KMS-11 (cell line): ENCODE measurements around the gene KPTN.

Experiments used
- H2AFZ ChIP-seq: fragments of 200-600 bp; sonication (generic); 2 replicates; pipeline ENCODE4 v1.6.1; 2016; ENCODE audit warnings: antibody characterized with exemption, mixed run types, low read depth
- H3K27ac ChIP-seq: fragments of 200-600 bp; sonication (generic); 2 replicates; pipeline ENCODE4 v1.6.1; 2016; ENCODE audit warnings: mild to moderate bottlenecking, mixed run types
- H3K27me3 ChIP-seq: fragments of 200-600 bp; sonication (generic); 2 replicates; pipeline ENCODE4 v1.6.1; 2017; ENCODE audit warnings: mild to moderate bottlenecking, low read depth, mixed run types, moderate library complexity; ENCODE audit not compliant: insufficient read depth
- H3K36me3 ChIP-seq: fragments of 200-600 bp; sonication (generic); 2 replicates; pipeline ENCODE4 v1.6.1; 2017; ENCODE audit warnings: mild to moderate bottlenecking, mixed run types; ENCODE audit not compliant: insufficient read depth
- H3K4me1 ChIP-seq: fragments of 200-600 bp; sonication (generic); 2 replicates; pipeline ENCODE4 v1.6.1; 2016; ENCODE audit warnings: mild to moderate bottlenecking, low read depth, mixed run types; ENCODE audit not compliant: poor library complexity, severe bottlenecking
- H3K4me2 ChIP-seq: fragments of 200-600 bp; sonication (generic); 2 replicates; pipeline ENCODE4 v1.7.0; 2016; ENCODE audit warnings: mild to moderate bottlenecking, mixed run types
- H3K4me3 ChIP-seq: fragments of 200-600 bp; sonication (generic); IDR thresholded peaks from 2 replicates; pipeline ENCODE4 v1.6.1; 2017; ENCODE audit warnings: low read depth, low read length, mixed read lengths; ENCODE audit not compliant: insufficient read depth
- H3K79me2 ChIP-seq: fragments of 200-600 bp; sonication (generic); 2 replicates; pipeline ENCODE4 v1.6.1; 2016; ENCODE audit warnings: low read depth, mixed run types; ENCODE audit not compliant: insufficient read depth
- H3K9ac ChIP-seq: fragments of 200-600 bp; sonication (generic); 2 replicates; pipeline ENCODE4 v1.6.1; 2016; ENCODE audit warnings: mild to moderate bottlenecking, mixed run types
- H4K20me1 ChIP-seq: fragments of 200-600 bp; sonication (generic); 2 replicates; pipeline ENCODE4 v1.6.1; 2016; ENCODE audit warnings: mild to moderate bottlenecking, mixed run types; ENCODE audit not compliant: insufficient read depth
- CTCF ChIP-seq: fragments of 200-600 bp; sonication (generic); conservative IDR thresholded peaks from 2 replicates; pipeline ENCODE4 v1.6.1; 2017; ENCODE audit warnings: low read depth, mild to moderate bottlenecking, antibody characterized with exemption, low read length, moderate library complexity, mixed read lengths

The KPTN gene

GRCh38 chr19:47485210-47485609 lies 1.2 kb upstream of the KPTN start:
- no peaks in the 10 kb centered on the region for H3K79me2 ChIP-seq
- peaks cover 37% of the 10 kb centered on the region for H3K4me1 ChIP-seq
- H3K4me2 ChIP-seq = peak overlapping the region; percentile 83
- H4K20me1 ChIP-seq = no peaks in the 10 kb centered on the region
- H3K27ac ChIP-seq = no peak overlapping the region
- H3K27me3 ChIP-seq = no peaks in the 10 kb centered on the region
- no peak overlapping the region for H2AFZ ChIP-seq
- TF ChIP-seq CTCF = no peak
- no peak overlapping the region; the same call in 1 of the 2 replicates for H3K9ac ChIP-seq
- H3K4me3 ChIP-seq = no peak overlapping the region
- H3K36me3 ChIP-seq = no peaks in the 10 kb centered on the region

- Histone ChIP-seq H4K20me1 (no peaks in the 10 kb centered on the region; the same call in 1 of the 2 replicates), H3K4me2 (peak overlapping the region; percentile 83; the same call in 1 of the 2 replicates), H3K9ac (no peak overlapping the region), H3K27me3 (no peaks in the 10 kb centered on the region), H3K36me3 (no peaks in the 10 kb centered on the region), H3K4me1 (peaks cover 37% of the 10 kb centered on the region), H3K79me2 (no peaks in the 10 kb centered on the region), H3K27ac (no peak overlapping the region), H3K4me3 (no peak overlapping the region), H2AFZ (peak overlapping the region; percentile 96)
- TF ChIP-seq CTCF = no peak
Observed at GRCh38 chr19:47483200-47483599, 819 bp downstream of the KPTN start.

- no peak overlapping the region for H2AFZ ChIP-seq
- H3K9ac ChIP-seq = no peak overlapping the region
- peaks cover 21% of the 10 kb centered on the region for H3K4me1 ChIP-seq
- H3K79me2 ChIP-seq = no peaks in the 10 kb centered on the region
- no peaks in the 10 kb centered on the region for H3K36me3 ChIP-seq
- no peak overlapping the region for H3K27ac ChIP-seq
- no peak overlapping the region for H3K4me2 ChIP-seq
- H3K27me3 ChIP-seq = no peaks in the 10 kb centered on the region; the same call in 1 of the 2 replicates
- no peak overlapping the region for H3K4me3 ChIP-seq
- no peak for TF ChIP-seq CTCF
- H4K20me1 ChIP-seq = no peaks in the 10 kb centered on the region; the same call in 1 of the 2 replicates
Observed at GRCh38 chr19:47481460-47482052, 2.5 kb downstream of the KPTN start.

GRCh38 chr19:47480658-47481057 lies 3.4 kb downstream of the KPTN start:
- Histone ChIP-seq H3K4me3 (no peak overlapping the region), H3K27me3 (peaks cover 5% of the 10 kb centered on the region), H3K9ac (no peak overlapping the region), H2AFZ (no peak overlapping the region), H4K20me1 (no peaks in the 10 kb centered on the region; the same call in 1 of the 2 replicates), H3K4me1 (peaks cover 12% of the 10 kb centered on the region), H3K36me3 (no peaks in the 10 kb centered on the region), H3K27ac (no peak overlapping the region), H3K79me2 (no peaks in the 10 kb centered on the region), H3K4me2 (no peak overlapping the region)
- no peak for TF ChIP-seq CTCF
